A204.1 (cell line): ENCODE data around the gene C5orf58.

Source experiments
- FAIRE-seq: peaks from 2 replicates; lab custom pipeline; 2012; peaks lifted over from hg19 to GRCh38; lab: Jason Lieb, UNC

Gene C5orf58

GRCh38 chr5:170256571-170256970, 23.8 kb downstream of the C5orf58 start:
- no peak for FAIRE-seq

GRCh38 chr5:170257370-170257769, 24.6 kb downstream of the C5orf58 start:
- no peak for FAIRE-seq

- FAIRE-seq, result no peak
Observed at GRCh38 chr5:170261528-170262043, 28.8 kb downstream of the C5orf58 start.

GRCh38 chr5:170262061-170263045, 29.6 kb downstream of the C5orf58 start:
- no peak for FAIRE-seq

- FAIRE-seq, result no peak
Observed at GRCh38 chr5:170263906-170264305, 31.1 kb downstream of the C5orf58 start.

- no peak for FAIRE-seq
Observed at GRCh38 chr5:170265522-170265921, 32.7 kb downstream of the C5orf58 start.

- FAIRE-seq, result no peak
Observed at GRCh38 chr5:170266570-170267381, 34.0 kb downstream of the C5orf58 start.

GRCh38 chr5:170267431-170268152, 34.8 kb downstream of the C5orf58 start:
- peak; percentile 69 for FAIRE-seq

- FAIRE-seq, result no peak
Observed at GRCh38 chr5:170268153-170268689, 35.4 kb downstream of the C5orf58 start.

GRCh38 chr5:170268884-170269283, 36.1 kb downstream of the C5orf58 start:
- FAIRE-seq, result no peak

GRCh38 chr5:170269579-170269978, 36.8 kb downstream of the C5orf58 start:
- FAIRE-seq, result no peak

- FAIRE-seq, result no peak
Observed at GRCh38 chr5:170270293-170271069, 37.7 kb downstream of the C5orf58 start.

- FAIRE-seq, result no peak
Observed at GRCh38 chr5:170273968-170274710, 41.4 kb downstream of the C5orf58 start.

GRCh38 chr5:170275376-170275994, 42.7 kb downstream of the C5orf58 start:
- no peak for FAIRE-seq

- no peak for FAIRE-seq
Observed at GRCh38 chr5:170276140-170276539, 43.4 kb downstream of the C5orf58 start.

GRCh38 chr5:170277867-170278281, 45.1 kb downstream of the C5orf58 start:
- no peak for FAIRE-seq

- FAIRE-seq, result no peak
Observed at GRCh38 chr5:170278611-170279458, 46.0 kb downstream of the C5orf58 start.

GRCh38 chr5:170279459-170279817, 46.7 kb downstream of the C5orf58 start:
- no peak for FAIRE-seq

- no peak for FAIRE-seq
Observed at GRCh38 chr5:170280011-170280493, 47.3 kb downstream of the C5orf58 start.
